ENCODE data around the gene KCNA4.

DNA sequence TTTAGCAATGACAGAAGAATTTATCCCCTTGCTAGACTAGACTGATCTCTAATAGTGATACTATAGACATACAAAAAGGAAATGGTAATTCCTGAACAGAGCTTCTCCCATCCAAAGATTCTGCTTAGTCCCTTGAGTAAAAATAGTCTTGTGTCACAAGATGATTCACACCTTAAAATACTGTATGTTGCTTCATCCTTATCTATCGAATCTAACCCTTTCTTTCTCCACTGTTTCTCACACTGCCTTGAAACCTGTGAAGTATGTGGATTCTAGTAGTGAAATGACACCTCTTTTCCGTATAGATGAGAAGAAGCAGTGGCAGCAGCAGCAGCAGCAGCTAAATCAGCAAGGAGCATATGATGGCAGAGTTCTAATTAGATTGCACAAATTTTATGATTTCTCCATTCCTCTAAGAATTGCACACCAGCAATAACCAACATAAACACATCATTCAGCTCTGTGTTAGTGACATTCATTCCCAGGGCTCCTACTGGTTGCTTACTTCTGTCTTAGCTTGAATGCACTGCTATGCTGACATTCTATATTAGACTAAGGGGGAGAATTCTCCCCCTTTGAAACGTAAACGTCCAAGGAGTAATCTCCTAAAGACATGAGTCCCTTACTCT lies 14.6 kb downstream of the KCNA4 start:
- TF ChIP-seq POLR2A (IDR thresholded peaks at IDR 0.05): no peak
- no peak for TF ChIP-seq CTCF (IDR thresholded peaks at IDR 0.05)
- TF ChIP-seq POLR2AphosphoS5 (IDR thresholded peaks at IDR 0.05): no peak
